Natural killer cell (primary cell): ENCODE measurements around the gene PLEKHA6. TPM values are rescaled to one million over a fixed set of nuclear protein-coding genes. Genes with fewer than 3 reads are reported as not detected.
"Not testable (repeated sequence)": the region's sequence is repeated elsewhere in the genome, so short reads cannot be mapped to it uniquely, and the experiment has no call there.

Experiments used
- ATAC-seq, 3 donors: fragments of 150-1000 bp in 2 of 3; fragments of 200-7000 bp in 1 of 3; cut with Tn5 transposase; 1 replicate in 1 of 3; 2 replicates in 2 of 3; pipeline ENCODE4 v1.10.0; 2021; ENCODE audit warnings: mild to moderate bottlenecking in 2 of 3, moderate library complexity in 2 of 3
- DNase-seq, 2 donors: peaks; one replicate each; pipeline versions ENCODE4 v3.0.0 to v3.0.0-alpha.2; 2013 to 2021; ENCODE audit warnings: mixed read lengths in 1 of 2
- H3K27ac ChIP-seq: one replicate; pipeline ENCODE4 v1.5.1; 2013; ENCODE audit warnings: mild to moderate bottlenecking, low read length
- H3K27me3 ChIP-seq: one replicate; pipeline ENCODE4 v1.6.1; 2013; ENCODE audit warnings: low read length; ENCODE audit not compliant: control insufficient read depth, insufficient read depth
- H3K36me3 ChIP-seq: one replicate; pipeline ENCODE4 v1.6.1; 2013; ENCODE audit warnings: low read length; ENCODE audit not compliant: control insufficient read depth, insufficient read depth
- H3K4me1 ChIP-seq: one replicate; pipeline ENCODE4 v1.6.1; 2013; ENCODE audit warnings: low read length; ENCODE audit not compliant: control insufficient read depth, insufficient read depth
- H3K4me3 ChIP-seq: one replicate; pipeline ENCODE4 v1.5.1; 2013; ENCODE audit warnings: low read length
- H3K9me3 ChIP-seq: one replicate; pipeline ENCODE4 v1.6.1; 2013; ENCODE audit warnings: low read length; ENCODE audit not compliant: control insufficient read depth, insufficient read depth
- H3K27ac Mint-ChIP-seq, 2 donors: one replicate each; pipeline ENCODE4 v1.8.0; 2022; ENCODE audit warnings: mild to moderate bottlenecking in 2 of 2, mixed read lengths in 2 of 2, moderate library complexity in 1 of 2
- H3K27me3 Mint-ChIP-seq, 2 donors: one replicate each; pipeline ENCODE4 v1.8.0; 2022; ENCODE audit warnings: low read depth in 2 of 2, mixed read lengths in 2 of 2
- H3K36me3 Mint-ChIP-seq: one replicate; pipeline ENCODE4 v1.8.0; 2022; ENCODE audit warnings: mixed read lengths
- H3K4me1 Mint-ChIP-seq, 2 donors: one replicate each; pipeline ENCODE4 v1.8.0; 2022; ENCODE audit warnings: mixed read lengths in 2 of 2
- H3K4me3 Mint-ChIP-seq: one replicate; pipeline ENCODE4 v1.8.0; 2022; ENCODE audit warnings: mild to moderate bottlenecking, moderate library complexity, mixed read lengths
- H3K9me3 Mint-ChIP-seq, 2 donors: one replicate each; pipeline ENCODE4 v1.8.0; 2022; ENCODE audit warnings: mixed read lengths in 2 of 2
- WGBS: methylation state at CpG from one replicate; pipeline ENCODE4 v1.1.7; 2013; ENCODE audit warnings: missing lambda C conversion rate; ENCODE audit not compliant: insufficient coverage; 5-methylcytosine and 5-hydroxymethylcytosine counted together
- intact Hi-C: fragments of 100-400 bp; cut with micrococcal nuclease; formaldehyde crosslinking; loops from one replicate; pipeline ENCODE4 v1.14.2; 2022
- total RNA-seq, 4 donors: library from RNA; stranded (reverse); fragments of 120-200 nt in 1 of 4; gene quantifications; one replicate each; pipeline versions ENCODE4 v1.2.3 to v1.2.4, GENCODE V29; 2013 to 2022
- TF ChIP-seq, protein P1 (sequence below): fragments of 200-600 bp; IDR thresholded peaks from one replicate; pipeline ENCODE4 v1.8.0; 2022; ENCODE audit warnings: antibody characterized with exemption

The PLEKHA6 gene
- total RNA-seq, 3 donors from 2014 or later (not counting 1 experiment from before 2014, with no cell fraction given), result 0.10 to 0.43 (median 0.16) TPM

GRCh38 chr1:204313675-204314074 lies 46.1 kb downstream of the PLEKHA6 start:
- Histone ChIP-seq H3K9me3 (no peaks in the 10 kb centered on the region), H3K36me3 (no peaks in the 10 kb centered on the region), H3K4me3 (no peak overlapping the region), H3K4me1 (no peaks in the 10 kb centered on the region), H3K27me3 (no peaks in the 10 kb centered on the region), H3K27ac (no peak overlapping the region)
- no peak for ATAC-seq
- H3K27ac Mint-ChIP-seq, result no peak overlapping the region
- WGBS, result 17% methylated on average over 4 of the region's 4 CpGs
- no peaks in the 10 kb centered on the region for H3K9me3 Mint-ChIP-seq
- intact Hi-C loops, result no loop called here
- H3K4me1 Mint-ChIP-seq, result no peaks in the 10 kb centered on the region
- TF ChIP-seq, protein P1, sequence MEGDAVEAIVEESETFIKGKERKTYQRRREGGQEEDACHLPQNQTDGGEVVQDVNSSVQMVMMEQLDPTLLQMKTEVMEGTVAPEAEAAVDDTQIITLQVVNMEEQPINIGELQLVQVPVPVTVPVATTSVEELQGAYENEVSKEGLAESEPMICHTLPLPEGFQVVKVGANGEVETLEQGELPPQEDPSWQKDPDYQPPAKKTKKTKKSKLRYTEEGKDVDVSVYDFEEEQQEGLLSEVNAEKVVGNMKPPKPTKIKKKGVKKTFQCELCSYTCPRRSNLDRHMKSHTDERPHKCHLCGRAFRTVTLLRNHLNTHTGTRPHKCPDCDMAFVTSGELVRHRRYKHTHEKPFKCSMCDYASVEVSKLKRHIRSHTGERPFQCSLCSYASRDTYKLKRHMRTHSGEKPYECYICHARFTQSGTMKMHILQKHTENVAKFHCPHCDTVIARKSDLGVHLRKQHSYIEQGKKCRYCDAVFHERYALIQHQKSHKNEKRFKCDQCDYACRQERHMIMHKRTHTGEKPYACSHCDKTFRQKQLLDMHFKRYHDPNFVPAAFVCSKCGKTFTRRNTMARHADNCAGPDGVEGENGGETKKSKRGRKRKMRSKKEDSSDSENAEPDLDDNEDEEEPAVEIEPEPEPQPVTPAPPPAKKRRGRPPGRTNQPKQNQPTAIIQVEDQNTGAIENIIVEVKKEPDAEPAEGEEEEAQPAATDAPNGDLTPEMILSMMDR, result no peak
- no peaks in the 10 kb centered on the region for H3K36me3 Mint-ChIP-seq
- H3K4me3 Mint-ChIP-seq, result no peak overlapping the region
- peaks cover 2 to 23% of the 10 kb centered on the region in 2 donors for H3K27me3 Mint-ChIP-seq
- DNase-seq, result no peak

DNA sequence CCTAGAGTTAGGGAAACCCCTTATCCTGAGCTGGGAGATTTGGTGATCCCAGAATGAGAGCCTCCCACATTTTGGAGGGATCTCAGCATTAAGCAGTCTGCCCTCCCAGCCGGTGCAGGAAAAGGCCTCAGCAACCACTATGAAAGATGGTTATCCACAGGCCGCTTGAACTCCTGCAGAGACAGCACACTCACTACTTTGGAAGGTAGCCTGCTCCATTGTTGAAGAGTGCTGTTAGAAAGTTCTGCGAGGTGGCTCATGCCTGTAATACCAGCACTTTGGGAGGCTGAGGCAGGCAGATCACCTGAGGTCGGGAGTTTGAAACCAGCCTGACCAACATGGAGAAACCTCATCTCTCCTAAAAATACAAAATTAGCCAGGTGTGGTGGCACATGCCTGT lies 48.8 kb downstream of the PLEKHA6 start:
- H3K27ac ChIP-seq, H3K27me3 ChIP-seq, H3K27ac Mint-ChIP-seq, DNase-seq, intact Hi-C loops, H3K9me3 ChIP-seq, H3K4me3 ChIP-seq, ATAC-seq, H3K9me3 Mint-ChIP-seq, H3K4me3 Mint-ChIP-seq, H3K4me1 ChIP-seq, H3K4me1 Mint-ChIP-seq, H3K36me3 ChIP-seq, H3K36me3 Mint-ChIP-seq: not testable (repeated sequence)
- peaks cover 16 to 42% of the 10 kb centered on the region in 2 donors for H3K27me3 Mint-ChIP-seq
- WGBS, result 85% methylated on average over 4 of the region's 4 CpGs

DNA sequence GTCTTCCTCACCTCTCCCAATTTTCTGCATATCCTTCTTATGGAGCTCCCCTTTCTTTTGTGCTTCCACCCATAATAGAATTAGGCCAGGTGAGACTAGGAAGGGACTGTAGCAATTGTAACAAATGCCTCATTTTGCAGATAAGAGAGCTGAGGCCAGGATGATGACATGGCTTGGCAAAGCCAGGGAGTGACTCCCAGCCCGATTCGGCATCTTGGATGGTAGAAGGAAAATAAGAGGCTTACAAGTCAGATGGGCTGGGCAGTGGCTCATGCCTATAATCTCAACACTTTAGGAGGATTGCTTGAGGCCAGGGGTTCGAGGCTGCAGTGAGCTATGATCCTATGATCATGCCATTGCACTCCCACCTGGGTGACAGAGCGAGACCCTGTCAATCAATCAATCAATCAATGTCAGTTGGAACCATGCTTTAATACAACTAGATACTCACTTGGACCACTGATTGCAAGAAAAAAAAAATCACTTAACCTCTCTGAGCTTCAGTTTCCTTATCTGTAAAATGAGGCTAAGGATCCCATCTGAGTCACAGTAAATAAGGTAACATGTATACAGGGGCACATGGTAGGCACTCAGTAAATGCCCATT lies 51.6 kb downstream of the PLEKHA6 start:
- no peak for DNase-seq
- Mint-ChIP-seq H3K4me3 (no peak overlapping the region), H3K27me3 (peaks cover 22 to 53% of the 10 kb centered on the region in 2 donors), H3K4me1 (no peaks in the 10 kb centered on the region), H3K27ac (no peak overlapping the region), H3K36me3 (no peaks in the 10 kb centered on the region), H3K9me3 (no peaks in the 10 kb centered on the region)
- TF ChIP-seq, protein P1, result no peak
- no peaks in the 10 kb centered on the region for H3K4me1 ChIP-seq
- no peak for ATAC-seq
- H3K9me3 ChIP-seq, result no peaks in the 10 kb centered on the region
- 77% methylated on average over 4 of the region's 4 CpGs for WGBS
- intact Hi-C loops, result no loop called here
- no peaks in the 10 kb centered on the region for H3K36me3 ChIP-seq
- H3K4me3 ChIP-seq, result no peak overlapping the region
- no peak overlapping the region for H3K27ac ChIP-seq
- no peaks in the 10 kb centered on the region for H3K27me3 ChIP-seq

DNA sequence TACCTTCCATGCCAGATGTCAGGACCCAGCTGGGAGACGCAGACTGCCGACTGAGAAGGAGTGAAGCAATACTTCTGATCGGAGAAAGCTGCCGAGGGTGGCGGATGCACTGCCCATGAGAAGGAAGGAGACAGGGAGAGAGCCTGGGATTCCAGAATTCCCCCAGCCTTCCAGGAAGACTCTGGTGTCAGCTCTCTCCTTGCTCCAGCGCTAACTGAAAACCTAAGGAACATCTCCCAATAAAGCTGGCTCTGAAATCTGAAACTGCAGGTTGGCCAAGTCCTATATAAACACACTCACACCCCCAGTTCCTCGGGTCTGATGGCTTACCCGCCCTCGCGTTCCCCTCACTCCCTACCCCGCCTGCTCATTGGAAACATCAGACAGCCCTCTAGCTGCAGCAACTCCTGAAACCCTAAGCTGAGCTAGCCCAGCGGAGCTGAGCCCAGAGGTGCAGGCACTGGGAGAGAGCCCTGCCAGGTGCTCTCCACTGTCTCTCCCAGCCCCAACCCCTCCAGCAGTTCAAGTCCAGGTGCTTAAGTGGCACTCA lies 52.3 kb downstream of the PLEKHA6 start:
- no peaks in the 10 kb centered on the region for H3K27me3 ChIP-seq
- DNase-seq, result no peak
- H3K4me1 ChIP-seq, result no peaks in the 10 kb centered on the region
- Mint-ChIP-seq H3K27ac (no peak overlapping the region), H3K9me3 (no peaks in the 10 kb centered on the region), H3K36me3 (no peaks in the 10 kb centered on the region), H3K27me3 (peaks cover 23 to 54% of the 10 kb centered on the region in 2 donors), H3K4me3 (no peak overlapping the region), H3K4me1 (no peaks in the 10 kb centered on the region)
- ATAC-seq, result no peak
- TF ChIP-seq, protein P1, result no peak
- H3K9me3 ChIP-seq, result no peaks in the 10 kb centered on the region
- H3K4me3 ChIP-seq, result no peak overlapping the region
- H3K36me3 ChIP-seq, result no peaks in the 10 kb centered on the region
- intact Hi-C loops, result no loop called here
- no peak overlapping the region for H3K27ac ChIP-seq
- WGBS, result 92% methylated on average over 12 of the region's 12 CpGs
